GM21360 (cell line): ENCODE measurements around the gene IFI6.

Source experiments
- ATAC-seq: cut with Tn5 transposase; IDR thresholded peaks from one replicate; pipeline ENCODE4 v1.9.1; 2021; ENCODE audit warnings: mild to moderate bottlenecking, moderate library complexity; ENCODE audit not compliant: unreplicated experiment

The IFI6 gene

DNA sequence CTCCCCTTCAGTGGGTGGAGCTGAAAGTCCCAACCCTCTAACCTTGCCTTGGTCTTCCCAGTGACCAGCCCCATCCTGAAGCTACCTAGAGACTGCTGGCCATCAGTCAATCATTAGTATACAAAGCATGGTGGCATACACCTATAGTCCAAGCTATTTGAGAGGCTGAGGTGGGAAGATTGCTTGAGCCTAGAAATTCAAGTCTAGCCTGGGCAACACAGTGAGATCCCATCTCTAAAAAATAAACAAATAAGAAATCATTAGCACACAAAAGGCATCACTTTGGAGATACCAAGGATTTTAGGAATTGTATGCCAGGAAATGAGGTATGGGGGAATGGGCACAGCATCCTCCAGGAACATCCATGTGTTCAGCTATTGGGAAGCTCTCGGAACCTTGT lies 4.4 kb upstream of the IFI6 start:
- no peak for ATAC-seq

DNA sequence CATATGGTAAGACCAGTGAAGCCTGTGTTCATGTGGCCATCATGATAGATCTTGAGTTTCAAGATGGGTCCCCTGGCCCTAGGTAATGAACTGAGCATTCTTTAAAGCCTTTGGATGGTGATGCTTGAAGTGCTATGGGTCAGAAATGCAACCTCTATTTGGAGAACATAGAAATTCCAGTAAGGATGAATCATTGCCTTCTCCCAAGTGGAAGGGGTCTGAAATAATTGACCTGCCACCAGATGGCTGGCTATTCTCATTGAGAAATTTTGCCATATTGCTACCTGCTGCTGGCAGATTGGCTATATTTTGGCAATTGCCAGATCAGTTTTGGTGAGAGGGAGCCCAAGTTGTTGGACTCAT lies 739 bp upstream of the IFI6 start:
- ATAC-seq: no peak

DNA sequence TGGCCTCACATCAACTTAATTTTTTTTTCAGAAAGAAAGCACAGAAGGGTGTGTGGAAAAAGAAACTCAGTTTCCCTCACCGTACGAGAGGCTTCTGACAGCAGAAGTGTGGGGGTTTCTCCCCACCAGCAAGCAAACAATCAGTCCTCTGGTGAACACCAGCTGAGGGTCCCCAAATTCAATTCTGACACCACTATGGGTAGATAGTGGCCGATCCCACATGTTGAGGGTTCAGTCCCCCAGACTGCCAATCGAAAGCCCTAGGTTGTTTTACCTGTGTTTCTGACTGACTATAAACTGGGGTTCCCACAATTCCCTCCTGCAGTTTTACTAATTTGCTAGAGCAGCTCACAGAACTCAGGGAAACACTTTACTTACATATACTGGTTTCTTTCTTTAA lies 2.1 kb downstream of the IFI6 start:
- no peak for ATAC-seq

DNA sequence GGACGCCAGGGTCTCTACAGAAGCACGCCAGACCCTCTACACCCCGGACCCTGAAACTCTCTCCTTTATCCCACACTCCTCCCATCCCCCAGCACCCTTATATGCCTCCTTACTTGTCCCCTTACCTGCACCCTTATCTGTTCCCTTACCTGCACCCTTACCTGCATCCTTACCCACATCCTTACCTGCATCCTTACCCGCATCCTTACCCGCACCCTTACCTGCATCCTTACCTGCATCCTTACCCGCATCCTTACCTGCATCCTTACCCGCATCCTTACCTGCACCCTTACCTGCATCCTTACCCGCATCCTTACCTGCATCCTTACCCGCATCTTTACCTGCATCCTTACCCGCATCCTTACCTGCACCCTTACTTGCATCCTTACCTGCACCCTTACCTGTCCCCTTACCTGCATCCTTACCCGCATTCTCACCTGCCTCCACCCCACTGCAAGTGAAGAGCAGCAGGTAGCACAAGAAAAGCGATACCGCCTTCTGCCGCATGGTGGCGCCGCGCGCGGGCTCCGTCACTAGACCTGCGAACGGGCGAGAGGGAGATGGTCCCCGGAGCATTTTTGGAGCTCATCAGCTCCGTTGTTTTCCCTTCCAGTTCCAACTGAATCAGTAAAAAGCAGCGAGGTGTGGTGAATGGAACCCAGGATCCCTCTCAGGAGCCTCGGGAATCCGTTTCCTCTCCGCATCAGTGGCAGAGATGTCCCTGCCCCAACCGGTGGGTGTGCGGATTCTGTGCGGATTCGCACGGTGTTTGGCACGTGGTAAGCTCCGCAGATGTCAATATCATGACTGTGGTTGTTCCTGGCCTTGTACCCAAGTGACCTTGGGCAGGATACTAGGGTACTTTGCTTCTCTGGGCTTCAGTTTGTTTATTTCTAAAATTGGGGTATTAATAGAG lies 2.9 kb downstream of the IFI6 start:
- ATAC-seq: no peak

DNA sequence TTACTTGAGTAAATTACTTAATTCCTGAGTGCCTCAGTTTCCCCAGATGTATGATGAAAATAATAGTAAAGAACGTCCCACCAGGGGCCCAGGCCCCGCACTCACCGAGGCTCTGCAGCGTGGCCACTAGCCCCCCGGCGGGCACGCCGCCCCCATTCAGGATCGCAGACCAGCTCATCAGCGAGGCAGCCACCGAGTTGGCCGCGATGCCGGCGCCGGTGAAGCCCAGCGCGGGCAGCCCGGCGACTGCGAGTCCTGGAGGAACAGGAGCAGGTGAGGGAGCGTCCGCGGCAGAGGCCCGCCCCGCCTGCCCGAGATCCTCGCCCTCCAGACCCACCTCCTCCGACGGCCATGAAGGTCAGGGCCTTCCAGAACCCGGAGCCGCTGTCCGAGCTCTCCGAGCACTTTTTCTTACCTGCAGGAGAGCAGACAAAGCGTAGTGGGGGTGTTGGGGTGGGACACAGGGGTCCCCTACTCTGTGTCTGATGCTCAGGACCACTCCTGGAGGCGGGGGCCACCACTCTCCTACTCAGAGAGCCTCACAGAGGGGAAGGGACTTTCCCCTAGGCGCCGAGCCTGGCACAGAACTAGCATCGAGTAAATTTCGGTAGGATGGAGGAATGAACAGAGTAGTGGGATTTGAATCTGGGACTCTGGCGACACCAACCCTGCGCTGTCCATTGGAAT lies 3.7 kb downstream of the IFI6 start:
- ATAC-seq: no peak

DNA sequence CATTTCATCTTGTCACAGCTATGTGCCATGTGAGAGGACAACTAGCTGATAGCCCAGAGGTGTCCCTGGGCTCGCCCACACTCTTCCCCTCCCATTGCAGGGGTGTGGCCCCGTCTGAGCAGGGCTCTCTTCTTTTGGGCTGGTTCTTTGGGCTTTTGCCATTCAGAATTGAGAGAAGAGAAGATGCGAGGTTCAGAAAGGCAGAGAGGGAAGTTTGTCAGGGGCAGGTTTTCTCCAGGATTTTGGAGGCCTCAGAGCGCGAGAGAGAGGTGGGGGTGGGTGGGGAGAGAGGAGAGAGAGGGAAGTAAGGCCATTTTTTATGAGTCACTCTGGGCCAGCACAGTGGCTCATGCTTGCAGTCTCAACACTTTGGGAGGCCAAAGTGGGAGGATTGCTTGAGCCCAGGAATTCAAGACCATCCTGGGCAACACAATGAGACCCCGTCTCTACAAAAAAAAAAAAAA lies 5.2 kb downstream of the IFI6 start:
- no peak for ATAC-seq

DNA sequence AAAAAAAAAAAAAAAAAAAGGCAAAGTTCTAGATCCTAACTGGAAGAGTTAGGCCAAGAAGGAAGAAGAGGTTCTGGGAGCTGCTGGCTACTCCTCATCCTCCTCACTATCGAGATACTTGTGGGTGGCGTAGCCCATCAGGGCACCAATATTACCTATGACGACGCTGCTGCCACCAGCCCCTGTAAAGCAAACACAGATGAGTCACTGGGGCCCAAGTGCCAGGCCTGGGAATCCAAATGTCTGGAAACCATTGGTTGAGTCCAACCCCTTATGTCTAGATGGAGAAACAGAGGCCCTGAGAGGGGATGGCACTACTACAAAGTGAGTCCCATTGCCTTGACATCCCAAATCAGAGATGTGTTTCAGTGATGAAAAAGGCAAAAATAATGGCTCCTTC lies 5.7 kb downstream of the IFI6 start:
- ATAC-seq: no peak

DNA sequence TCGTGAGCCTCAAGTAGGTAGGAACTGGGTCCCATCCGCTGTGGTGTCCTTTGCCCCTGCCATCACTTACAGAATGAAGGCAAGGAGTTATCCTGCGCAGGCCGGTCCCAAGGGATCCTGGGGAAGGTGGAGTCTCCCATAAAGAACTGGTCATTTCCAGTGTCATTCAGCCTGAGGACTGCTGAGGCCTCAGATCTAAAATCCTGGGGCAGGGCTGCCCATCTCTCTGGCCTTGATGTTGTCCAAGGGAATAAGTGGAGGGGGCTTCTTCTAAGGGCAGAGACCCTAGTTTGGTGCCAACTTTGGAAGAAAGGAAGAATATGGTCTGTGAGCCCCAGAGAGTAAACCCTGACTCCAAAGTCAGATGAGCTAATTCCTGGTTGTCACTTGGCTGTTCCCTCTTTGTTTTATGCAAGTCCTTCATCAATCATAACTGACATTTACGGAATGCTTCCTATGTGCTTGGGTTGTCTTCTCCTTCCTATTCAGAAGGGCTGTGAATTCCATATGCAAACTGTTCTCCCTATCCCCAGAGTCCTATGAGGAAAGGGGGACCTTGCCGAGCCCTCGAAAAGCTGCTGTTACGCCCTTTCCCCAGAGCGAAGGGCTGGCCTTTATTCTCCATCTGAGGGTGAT lies 6.9 kb downstream of the IFI6 start:
- no peak for ATAC-seq

DNA sequence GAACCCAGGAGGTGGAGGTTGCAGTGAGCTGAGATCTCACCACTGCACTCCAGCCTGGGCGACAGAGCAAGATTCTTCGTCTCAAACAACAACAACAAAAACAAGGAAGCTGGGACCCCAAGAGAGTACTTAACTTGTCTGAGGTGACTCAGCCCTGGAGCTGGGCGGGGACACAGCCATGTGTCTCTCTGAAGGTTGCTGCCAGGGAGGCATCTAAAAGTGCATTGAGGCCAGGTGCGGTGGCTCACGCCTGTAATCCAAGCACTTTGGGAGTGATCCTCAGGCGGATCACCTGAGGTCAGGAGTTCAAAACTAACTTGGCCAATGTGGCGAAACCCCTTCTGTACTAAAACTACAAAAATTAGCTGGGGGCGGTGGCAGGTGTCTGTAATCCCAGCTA lies 7.7 kb downstream of the IFI6 start:
- no peak for ATAC-seq

DNA sequence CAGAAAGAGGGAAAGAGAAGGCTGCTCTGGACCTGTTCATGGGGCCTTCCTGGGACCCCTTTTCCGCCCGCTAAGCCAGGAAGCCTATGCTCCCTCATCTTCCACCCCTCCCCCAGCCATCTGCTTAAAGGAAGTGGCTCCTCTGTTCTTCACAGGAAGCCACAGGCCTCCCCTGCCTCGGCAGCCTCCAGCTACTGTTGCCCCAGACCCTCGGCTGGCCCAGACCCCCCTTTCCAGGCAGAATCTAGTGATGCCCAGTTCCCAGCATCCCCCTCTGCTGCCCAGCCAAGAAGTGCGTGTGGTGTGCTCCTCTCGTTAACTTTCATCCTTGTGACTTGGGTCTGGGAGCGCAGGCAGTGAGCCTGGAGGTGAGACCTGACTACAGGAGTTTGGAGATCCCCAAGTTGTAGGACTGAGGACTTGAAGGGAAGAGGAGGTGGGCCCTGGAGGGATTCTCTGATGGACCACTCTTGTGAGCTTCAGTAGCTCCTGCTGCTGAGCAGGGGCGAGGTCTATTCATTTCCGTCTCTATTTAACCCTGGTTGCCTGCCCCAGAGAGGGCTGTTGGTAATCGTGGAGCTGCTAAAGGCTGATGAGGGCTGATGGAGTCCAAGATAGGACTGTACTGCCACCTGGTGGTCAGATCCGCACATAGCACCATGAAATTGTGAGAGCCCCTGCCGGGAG lies 9.1 kb downstream of the IFI6 start:
- no peak for ATAC-seq

DNA sequence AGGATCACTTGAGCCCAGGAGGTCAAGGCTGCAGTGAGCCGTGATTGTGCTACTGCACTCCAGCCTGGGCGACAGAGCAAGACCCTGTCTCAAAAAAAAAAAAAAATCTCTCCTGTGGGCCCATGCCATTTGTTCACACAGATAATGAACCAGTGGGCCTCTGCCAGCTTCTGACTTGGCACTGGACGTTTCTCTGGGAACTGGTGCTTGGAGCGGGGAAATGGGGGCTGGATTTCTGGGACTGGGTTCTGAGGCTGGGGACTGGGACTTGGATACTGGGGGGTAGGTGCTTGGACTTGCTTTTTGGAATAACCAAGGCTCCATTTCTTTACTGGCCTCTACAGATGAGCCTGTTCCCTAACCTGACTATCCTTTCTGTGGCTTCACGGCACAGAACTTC lies 9.7 kb downstream of the IFI6 start:
- ATAC-seq: no peak

DNA sequence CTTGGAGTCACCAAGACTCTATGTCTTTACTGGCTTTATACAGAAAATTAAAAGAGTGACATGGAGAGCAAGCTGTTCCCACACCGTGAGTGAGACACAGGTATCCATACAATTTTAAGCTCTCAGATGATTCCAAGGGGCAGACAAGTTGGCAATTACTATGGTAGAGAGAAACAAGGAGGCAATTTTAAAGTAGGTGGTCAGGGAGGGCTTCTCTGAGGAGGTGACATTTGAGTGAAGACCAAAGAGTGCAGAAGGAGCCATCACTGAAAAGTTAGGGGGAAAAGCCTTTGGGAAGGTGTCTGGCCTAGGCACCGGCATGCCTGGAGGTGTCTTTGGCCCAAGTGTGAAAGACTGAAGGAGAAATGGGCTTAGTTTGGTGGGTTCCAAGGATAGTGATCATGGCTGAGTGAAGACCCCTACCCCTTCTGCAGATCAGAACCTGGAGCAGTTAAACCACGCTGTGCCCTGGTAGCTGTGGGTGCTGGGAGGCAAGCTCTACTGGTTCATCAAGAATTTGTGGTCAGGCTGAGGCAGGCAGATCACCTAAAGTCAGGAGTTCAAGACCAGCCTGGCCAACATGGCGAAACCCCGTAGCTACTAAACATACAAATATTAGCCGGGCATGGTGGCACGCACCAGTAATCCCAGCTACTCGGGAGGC lies 10.4 kb downstream of the IFI6 start:
- no peak for ATAC-seq

DNA sequence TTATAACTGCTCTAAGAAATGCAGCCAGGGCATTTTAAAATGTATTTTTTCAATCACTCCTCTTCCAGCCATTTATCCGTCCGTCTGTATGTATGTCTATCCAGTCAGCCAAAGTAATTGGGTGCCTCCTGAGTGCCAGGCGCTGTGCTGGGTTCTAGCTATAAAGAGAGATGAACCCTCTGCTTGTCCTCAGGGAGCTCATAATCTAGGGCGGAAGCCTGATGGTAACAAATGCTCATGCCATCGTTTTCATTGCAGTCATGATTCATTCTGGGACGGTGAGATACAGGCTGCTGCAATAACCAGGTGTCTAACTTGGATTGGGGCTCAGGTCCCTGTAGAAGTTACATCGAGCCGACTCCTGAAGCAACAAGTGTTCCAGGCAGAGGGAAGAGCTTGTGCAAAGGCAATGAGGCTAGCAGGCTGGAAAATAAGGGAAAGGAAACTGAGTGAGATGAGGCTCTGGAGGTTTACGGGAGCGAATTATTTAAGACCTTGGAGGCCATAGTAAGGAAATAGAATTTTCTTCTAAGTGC lies 11.6 kb downstream of the IFI6 start:
- ATAC-seq: no peak

DNA sequence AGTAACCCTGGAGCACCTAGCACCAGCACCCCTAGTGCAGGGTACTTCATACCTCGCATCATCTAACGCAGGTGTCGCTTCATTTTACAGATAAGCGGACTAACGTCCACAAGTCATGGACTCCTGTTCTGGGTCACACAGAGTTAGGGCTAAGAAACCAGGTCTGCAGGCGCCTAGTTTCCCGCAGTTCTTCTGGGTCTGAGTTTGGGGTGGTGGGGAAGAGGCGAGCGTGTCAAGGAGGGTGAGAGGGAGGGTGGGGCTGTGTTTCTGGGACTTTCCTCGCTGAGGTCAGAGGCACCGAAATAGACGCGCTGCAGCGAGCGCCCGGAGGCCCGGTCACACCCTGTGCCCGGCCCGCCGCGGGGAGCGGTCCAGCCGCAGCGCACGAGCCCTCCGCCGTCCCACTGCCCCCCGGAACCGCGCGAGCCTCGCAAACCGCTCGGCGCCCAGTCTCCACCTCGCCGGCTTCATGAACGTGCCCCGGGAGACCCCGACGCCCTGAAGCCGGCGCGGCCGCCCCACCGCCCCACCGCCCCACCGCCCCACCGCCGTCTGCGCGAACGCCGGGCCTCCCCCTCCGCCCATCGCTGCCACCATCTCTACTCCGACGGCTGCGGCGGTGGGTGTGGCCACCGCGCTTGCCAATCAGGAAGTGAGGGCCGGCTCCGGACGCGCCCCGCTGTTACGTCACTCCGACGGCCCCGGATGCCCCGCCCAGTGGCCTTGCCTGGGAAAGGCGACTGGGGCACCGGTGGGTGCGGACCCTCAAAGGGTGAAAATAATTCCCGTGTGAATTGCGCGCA lies 12.3 kb downstream of the IFI6 start:
- ATAC-seq: peak; percentile 63

DNA sequence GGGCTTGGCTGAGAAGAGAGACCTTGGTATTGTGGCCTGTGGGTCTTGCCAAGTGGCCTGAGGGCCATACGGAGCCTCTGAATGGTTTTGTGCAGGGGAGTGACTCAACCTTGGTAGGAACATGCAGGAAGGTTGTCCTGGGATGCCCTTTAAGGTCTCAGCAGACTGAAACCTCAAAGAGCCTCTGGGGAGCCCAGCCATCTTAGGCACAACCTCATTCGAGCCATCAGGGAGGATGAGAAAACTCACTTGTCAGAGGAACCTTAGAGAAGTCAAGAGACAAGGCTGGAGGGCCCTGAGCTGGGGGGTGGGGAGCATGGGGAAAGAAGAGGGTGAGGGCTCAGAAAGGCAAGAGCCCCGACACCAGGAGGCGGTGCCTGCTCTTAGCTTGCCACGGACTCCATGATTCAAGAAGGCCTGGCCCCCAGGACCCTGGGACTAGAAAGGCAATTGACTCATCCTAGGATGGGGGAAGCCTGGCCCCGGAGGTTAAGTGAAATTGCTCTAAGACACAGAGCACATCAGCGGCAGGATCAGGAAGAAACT lies 13.0 kb downstream of the IFI6 start:
- peak; percentile 12 for ATAC-seq

DNA sequence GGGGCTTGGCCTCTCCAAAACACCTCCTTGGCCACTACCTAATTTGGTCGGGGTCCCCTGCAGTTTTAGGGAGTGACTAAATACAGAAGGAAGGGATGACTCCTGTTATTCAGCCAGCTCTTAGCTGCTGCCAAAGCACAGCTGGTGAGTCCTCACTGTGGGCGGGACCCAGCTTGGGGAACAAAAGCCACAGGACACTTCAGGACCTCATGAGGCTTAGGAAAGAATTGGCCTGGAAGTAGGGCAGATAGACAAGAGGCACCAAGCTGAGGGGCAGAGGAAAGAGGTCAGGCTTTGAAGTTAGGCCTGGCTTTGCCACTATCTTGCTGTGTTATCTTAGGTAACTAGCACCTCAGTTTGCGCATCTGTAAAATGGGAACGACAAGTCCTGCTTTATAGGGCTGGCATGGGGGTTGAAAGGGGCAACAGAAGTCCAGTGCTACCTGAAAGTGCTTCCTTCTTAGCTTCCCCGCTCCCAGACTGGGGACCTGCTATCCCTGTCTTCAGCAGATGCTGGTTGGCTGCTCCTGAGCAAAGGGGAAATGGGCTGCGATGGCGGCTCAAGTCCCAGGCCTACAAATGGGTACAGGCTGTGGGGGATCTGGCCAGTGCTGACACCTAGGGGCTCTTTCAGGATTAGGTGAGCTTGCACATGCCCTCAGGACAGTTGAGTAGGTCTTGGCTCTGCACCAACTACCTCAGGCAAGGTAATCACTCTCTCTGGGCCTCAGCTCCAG lies 15.7 kb downstream of the IFI6 start:
- ATAC-seq: no peak

DNA sequence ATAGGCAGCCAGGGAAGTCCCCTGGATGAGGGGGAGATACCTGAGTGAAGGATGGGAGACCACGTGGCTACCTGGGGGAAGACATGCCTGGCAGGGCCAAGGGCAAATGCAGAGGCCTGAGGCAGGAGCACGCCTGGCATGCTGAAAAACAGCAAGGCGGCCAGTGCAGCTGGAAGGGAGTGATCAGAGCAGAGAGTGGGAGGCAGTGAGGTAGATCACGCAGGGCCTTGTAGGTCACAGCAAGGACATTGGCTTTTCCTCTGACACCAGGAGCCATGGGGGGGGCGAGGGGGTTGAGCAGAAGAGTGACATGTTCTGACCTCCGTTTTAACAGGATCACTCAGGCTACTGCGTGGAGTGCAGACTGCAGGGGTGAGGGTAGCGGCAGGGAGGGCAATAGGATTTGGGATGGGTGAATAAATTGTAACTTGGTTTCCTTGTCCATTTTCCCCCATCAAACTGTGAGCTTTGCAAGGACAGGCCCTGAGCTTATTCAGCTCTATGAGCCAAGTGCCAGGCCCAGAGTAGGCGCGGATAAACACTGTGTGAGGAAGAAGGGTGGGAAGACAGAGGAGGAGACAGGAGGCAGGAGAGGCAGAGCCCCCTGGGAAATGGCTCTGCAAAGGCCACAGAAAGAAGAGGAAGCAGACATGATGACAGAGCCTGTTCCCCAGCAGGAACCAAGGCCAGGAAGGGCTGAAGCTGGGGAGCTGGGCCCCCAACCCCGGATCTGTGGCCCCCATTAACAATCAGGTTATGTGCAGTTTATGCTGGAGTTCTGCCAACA lies 16.6 kb downstream of the IFI6 start:
- ATAC-seq: no peak
